Measurements from ENCODE around the gene CCL15.

Gene CCL15

GRCh38 chr17:35991075-35991474 is 10.3 kb downstream of the CCL15 start:
- no peak for DNase-seq (ENCODE audit: low spot score)

GRCh38 chr17:35988164-35988563 is 13.2 kb downstream of the CCL15 start:
- DNase-seq (ENCODE audit: low spot score) = no peak

GRCh38 chr17:35986643-35987042 is 14.7 kb downstream of the CCL15 start, which contains the start of gene CCL14:
Gene CCL14 (minus strand): TSS chr17:35986729. CDS start chr17:35986649, 80 bp downstream.
- DNase-seq (ENCODE audit: low spot score) = no peak

- DNase-seq (ENCODE audit: low spot score) = no peak
Measured at GRCh38 chr17:35984140-35984539, 17.2 kb downstream of the CCL15 start.

GRCh38 chr17:35982409-35983191 is 18.8 kb downstream of the CCL15 start:
- DNase-seq (ENCODE audit: low spot score) = no peak

GRCh38 chr17:35981908-35982330 is 19.4 kb downstream of the CCL15 start:
- DNase-seq (ENCODE audit: low spot score) = no peak

- no peak for DNase-seq (ENCODE audit: low spot score)
Measured at GRCh38 chr17:35981246-35981645, 20.1 kb downstream of the CCL15 start, which contains the start of gene CCL16. Gene CCL16 (minus strand): TSS chr17:35981497. CDS start chr17:35981420, 77 bp downstream.

GRCh38 chr17:35978346-35978745 is 23.0 kb downstream of the CCL15 start:
- DNase-seq (ENCODE audit: low spot score) = no peak

GRCh38 chr17:35977509-35977908 is 23.8 kb downstream of the CCL15 start:
- DNase-seq (ENCODE audit: low spot score) = no peak

GRCh38 chr17:35973333-35974260 is 27.8 kb downstream of the CCL15 start:
- DNase-seq (ENCODE audit: low spot score) = no peak

GRCh38 chr17:35972945-35973332 is 28.4 kb downstream of the CCL15 start:
- DNase-seq (ENCODE audit: low spot score) = no peak

- DNase-seq (ENCODE audit: low spot score) = no peak
Measured at GRCh38 chr17:35972535-35972934, 28.8 kb downstream of the CCL15 start.

- DNase-seq (ENCODE audit: low spot score) = no peak
Measured at GRCh38 chr17:35972066-35972465, 29.3 kb downstream of the CCL15 start.

- DNase-seq (ENCODE audit: low spot score) = peak; percentile 74
Measured at GRCh38 chr17:35969558-35970380, 31.6 kb downstream of the CCL15 start.

- DNase-seq (ENCODE audit: low spot score) = no peak
Measured at GRCh38 chr17:35968520-35969054, 32.8 kb downstream of the CCL15 start.

GRCh38 chr17:35965272-35965671 is 36.1 kb downstream of the CCL15 start:
- DNase-seq (ENCODE audit: low spot score) = no peak

- no peak for DNase-seq (ENCODE audit: low spot score)
Measured at GRCh38 chr17:35963663-35964062, 37.7 kb downstream of the CCL15 start.

GRCh38 chr17:35953720-35954119 is 47.6 kb downstream of the CCL15 start:
- DNase-seq (ENCODE audit: low spot score) = no peak

GRCh38 chr17:35949401-35949800 is 52.0 kb downstream of the CCL15 start:
- DNase-seq (ENCODE audit: low spot score) = no peak

GRCh38 chr17:35948092-35948491 is 53.3 kb downstream of the CCL15 start:
- DNase-seq (ENCODE audit: low spot score) = no peak
